Measurements from ENCODE around the gene CDC45. TPM values are rescaled to one million over a fixed set of nuclear protein-coding genes. Genes with fewer than 3 reads are reported as not detected.
"Not testable (repeated sequence)": the region's sequence is repeated elsewhere in the genome, so short reads cannot be mapped to it uniquely, and the experiment has no call there.

Gene CDC45, protein sequence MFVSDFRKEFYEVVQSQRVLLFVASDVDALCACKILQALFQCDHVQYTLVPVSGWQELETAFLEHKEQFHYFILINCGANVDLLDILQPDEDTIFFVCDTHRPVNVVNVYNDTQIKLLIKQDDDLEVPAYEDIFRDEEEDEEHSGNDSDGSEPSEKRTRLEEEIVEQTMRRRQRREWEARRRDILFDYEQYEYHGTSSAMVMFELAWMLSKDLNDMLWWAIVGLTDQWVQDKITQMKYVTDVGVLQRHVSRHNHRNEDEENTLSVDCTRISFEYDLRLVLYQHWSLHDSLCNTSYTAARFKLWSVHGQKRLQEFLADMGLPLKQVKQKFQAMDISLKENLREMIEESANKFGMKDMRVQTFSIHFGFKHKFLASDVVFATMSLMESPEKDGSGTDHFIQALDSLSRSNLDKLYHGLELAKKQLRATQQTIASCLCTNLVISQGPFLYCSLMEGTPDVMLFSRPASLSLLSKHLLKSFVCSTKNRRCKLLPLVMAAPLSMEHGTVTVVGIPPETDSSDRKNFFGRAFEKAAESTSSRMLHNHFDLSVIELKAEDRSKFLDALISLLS
- 6.0 TPM for total RNA-seq

DNA sequence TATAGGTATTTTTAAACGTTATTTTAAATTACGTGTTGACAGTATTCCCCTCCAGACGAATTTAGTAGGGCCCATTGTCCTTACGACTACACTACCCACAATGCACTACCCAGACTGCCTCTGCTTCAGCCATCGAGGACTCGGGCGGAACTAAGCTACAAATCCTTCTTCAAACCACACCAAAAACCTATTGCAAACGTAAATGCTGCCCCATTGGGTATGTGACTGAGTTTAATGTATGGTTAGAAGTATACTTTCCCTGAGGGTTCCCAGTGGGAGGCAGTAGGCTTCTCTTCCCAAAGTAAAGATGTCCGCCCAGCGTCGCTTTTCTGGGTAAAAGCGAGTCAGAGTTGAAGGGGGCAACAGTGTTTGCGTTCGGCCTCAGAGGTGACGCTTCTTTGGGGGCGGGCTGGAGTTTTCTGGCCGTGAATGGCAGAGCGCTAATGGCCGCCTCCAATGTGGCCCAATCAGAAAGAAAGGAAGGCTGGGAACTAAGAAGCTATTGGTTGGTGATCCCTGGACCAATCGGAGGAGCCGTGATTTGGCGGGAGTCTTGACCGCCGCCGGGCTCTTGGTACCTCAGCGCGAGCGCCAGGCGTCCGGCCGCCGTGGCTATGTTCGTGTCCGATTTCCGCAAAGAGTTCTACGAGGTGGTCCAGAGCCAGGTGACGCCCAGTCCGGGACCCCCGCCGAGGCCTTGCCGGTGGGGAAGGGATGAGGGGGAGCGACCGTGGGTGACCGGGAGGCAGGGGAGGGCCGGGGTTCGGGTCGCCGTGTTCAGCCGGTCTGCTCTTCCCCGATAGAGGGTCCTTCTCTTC lies at the start of gene CDC45:
Gene CDC45 (plus strand): TSS at position 566 of the 818 bp plus-strand sequence. CDS start 49 bp downstream, at position 615.
- DNase-seq, result peak; percentile 99

DNA sequence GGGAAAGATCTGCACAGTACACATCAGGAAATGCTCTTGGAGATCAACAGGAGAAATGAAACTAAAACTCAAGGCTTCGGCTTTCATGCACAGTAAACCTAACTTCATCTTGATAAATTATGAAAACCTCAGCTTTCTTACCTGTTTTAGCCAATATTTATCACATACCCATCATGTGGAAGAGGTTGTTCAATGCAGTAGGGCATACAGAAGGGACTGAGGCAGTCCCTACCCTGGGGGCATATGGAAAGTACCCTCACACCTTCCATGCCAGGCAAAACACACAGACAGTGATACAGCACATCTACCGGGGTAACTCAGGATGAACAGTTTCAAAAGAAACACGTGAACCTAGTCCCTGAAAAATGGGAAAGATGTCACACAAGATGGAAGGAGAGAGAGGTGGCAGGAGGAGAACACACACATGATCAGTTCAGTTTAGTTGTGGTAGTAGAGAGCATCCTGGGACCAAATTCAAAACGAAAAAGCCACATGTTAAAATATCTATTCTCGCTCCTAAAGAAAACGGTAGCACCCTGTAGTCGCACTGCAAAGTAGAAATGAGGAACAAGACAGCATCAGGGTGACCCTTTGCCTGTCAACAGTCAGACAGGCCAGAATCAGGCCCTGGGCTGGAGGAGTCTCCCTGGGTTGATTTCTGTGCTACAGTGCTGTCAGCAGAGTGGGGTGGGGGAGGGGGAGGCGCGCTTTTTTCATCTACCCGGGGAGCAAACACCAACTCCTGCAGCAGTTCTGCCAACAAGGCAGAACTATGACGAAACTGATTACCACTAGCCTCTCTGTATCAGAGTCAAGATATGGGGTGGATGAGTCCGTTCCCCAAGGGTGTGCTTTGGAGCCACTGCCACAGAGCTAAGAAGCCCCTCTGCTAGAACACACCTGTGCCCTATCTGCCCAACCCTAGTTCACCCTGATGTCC lies 49.5 kb upstream of the CDC45 start:
- no peak for DNase-seq

DNA sequence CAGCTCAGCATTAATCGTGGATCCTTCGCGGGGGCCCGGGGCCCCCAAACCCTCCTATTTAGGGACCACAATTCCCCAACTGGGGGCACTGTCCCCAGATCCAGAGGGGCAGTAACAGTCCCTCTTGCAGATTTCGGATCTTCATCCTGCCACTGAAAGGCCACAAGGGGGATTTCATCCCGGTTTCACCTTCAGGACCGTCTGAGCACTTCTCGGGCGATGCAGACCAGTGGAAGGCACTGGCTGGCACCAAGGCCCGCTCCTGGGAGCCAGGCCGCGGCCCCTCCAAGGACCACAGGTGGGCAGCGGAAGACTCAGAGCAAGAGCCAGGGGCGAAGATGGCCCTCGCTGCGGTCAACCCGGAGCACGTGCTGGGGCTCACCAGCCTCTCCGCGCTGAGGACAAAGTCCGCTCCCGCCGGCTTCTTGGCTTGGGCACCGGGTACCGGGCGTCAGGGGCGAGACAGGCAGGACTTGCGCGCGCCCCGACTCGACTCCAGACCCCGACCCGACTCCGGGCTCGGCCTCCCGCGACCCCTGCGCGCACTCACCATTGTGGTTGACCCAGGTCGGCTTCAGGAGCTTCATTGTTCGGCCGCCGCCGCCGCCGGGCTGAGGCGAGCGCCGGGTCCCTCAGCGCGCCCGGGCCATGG lies 48.7 kb upstream of the CDC45 start:
- DNase-seq, result no peak

DNA sequence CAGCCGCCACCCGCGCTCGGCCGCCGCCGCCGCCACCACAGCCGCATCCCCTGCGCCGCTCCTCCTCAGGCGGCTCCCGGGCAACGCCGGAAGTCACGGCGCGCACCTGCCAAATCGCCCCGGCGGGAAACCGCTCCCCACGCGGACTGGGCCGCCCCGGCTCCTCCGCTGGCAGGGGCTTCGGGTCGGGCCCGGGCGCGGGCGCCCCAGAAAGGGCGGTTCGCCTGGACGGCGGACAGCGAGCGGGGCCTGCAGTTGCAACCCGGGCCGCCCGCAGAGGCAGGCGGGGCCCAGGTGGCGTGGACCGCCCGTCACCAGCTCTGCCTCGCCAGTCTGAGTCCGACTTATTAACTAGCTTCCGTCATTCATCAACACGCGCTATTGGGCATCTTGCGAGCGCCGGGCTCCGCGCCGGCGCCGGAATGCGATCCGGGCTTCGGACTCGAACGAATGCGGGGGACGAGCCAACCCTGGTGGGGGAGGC lies 48.0 kb upstream of the CDC45 start, which contains the start of gene HIRA:
Gene HIRA (minus strand): TSS at position 85 of the 484 bp plus-strand sequence. CDS start 257 bp downstream, outside the sequence.
- peak; percentile 20 for DNase-seq

DNA sequence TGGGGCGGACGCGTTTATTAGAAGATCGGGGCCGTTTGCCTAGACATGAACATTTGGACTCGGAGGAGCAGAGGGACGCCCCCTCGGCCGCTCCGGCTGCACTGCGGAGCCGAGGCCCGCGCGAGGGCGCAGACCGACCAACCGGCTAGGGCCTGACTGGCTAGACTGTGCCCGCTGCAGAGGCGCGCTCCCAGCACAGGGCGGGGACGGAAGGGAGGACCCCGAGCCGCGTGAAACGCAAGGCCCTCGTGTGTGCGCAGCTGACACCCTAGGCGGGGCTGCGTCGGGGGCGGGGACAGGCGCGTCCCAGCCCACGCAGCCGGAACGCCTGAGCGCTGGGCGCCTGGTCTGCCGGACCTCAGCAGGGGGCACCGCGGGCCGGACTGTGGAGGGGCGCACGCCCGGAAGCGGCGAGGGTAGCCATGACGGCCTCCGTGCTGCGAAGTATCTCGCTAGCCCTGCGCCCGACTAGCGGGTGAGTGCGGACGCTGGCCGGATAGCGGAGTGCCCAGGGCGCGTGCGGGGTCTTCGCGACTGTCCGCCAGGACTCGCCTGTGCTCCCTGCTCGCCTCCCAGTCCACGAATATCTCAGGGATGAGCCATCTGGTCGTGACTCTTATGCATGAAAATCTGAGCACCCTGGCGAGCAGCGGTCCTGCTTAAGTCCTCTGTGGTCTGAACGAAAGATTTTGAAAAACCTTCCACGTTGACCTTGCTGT lies 47.4 kb upstream of the CDC45 start, which contains the start of gene MRPL40:
Gene MRPL40 (plus strand): TSS at position 413 of the 719 bp plus-strand sequence. CDS start 10 bp downstream, at position 423.
- DNase-seq, result peak; percentile 93

DNA sequence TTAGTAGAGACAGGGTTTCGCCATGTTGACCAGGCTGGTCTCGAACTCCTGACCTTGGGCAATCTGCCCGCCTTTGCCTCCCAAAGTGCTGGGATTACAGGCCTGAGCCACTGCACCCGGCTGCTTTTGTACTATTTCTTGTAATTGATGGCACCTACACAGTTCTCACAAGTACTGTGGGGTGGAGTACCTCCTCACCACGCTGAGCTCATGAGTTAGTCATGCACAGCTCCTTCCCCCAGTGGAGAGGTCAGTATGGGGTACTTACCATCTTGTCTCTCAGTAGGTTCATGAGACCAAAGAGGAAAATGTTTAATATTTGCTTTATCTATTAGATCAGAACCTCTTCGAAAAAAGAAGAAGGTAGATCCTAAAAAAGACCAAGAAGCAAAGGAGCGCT lies 45.3 kb upstream of the CDC45 start:
- no peak for DNase-seq

DNA sequence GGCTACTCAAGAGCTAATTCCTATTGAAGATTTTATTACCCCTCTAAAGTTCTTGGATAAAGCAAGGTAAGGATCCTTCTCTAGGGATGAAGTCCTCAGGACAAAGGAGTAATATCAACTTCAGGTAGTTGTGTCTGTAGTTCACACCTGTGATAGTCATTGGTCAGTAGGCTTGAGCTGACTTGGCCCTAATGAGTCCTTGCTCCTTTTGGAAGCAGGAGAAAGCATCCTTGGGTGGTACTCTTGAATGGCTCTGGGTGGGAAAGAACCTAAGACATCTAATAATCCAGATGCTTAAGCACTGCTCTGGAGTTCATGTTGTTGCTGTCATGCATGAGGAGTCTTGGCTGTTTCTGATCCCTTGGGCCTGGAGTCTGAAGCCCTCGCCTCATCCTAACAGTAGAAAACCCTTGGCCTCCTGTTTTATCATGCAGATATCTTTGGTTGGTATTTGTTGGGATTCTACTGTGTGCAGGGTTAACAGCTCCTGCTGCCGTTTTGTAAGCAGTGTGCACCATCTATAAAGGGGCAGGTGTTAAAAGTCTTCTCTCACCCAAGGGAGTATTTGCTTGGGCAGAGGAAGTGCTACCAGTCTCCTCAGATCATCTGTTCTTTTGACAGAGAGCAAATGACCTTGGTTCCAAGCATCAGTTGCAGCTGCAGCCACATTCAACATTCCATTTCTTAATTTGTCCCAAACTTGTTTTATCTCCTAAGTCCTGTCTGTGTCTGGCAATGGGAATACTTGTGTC lies 44.7 kb upstream of the CDC45 start:
- DNase-seq, result no peak

DNA sequence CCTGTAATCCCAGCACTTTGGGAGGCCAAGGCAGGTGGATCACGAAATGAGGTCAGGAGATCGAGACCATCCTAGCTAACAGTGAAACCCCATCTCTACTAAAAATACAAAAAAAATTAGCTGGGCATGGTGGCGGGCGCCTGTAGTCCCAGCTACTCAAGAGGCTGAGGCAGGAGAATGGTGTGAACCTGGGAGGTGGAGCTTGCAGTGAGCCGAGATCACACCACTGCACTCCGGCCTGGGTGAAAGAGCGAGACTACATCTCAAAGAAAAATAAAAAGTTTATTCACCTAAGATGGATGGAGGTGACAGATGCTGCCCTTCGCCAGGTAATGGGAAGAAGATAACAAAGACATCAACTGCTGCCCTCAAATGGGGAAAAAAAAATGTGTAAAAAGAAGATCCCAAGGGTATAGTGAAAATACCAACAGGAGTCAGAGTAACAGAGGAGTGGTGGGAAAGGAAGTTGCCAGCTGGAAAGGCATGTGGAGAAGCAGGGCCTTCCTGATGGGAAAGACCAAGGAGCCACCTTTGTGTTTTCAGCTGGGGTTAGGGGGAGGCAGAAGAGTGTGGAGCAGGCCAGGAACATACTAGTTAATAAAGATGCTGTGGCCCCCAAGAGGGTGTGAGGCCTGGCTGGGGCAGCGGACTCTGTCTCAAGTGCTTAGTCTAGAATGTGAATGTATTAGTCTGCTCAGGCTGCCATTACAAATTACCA lies 43.1 kb upstream of the CDC45 start:
- DNase-seq, result not testable (repeated sequence)

DNA sequence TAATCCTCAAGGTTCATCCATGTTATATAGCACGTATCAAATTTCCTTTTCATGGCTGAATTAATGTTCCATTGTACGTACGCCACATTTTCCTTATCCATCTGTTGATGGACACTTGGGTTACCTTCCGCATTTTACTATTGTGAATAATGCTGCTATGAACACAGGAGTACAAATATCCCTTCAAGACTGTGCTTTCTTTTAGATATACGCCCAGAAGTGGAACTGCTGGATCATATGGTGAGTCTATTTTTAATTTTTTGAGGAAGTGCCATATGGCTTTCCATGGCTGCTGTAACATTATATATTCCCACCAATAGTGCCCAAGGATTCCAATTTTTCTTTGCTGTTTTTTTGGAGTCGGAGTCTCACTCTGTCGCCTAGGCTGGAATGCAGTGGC lies 41.4 kb upstream of the CDC45 start:
- no peak for DNase-seq

DNA sequence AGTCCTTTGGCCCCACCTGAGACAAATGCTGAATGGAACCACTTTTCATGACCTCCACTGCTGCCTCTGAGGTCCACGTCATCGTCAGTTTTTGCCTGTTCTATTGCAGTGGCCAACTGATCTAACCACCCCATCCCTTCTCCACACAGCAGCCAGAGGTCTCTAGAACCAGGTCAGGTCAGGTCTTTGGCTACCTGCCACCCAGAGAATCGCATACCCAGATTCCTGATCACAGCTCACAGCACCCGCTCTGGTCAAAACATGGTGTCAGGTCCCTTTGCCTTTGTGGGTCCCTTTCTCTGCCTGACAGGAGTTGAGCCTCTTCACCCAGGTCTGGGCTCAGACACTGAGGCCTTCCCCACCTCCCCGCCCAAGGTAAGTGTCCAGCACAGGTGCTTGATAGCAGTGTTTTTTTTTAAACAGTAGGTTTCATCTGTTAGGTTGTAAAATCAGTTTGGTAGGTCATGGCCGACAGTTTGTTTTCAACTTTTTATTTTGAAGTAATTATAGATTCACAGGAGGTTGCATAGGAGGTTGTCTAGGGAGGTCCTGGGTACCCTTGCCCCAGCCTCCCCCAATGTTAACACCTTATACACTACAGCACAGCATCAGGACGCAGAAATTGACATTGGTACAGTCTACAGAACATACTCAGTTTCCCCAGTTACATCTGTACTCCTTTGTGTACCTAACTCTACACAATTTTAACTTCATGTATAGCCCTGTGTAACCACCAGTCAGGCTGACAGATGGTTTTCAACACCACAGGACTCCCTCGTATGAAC lies 39.1 kb upstream of the CDC45 start:
- no peak for DNase-seq

DNA sequence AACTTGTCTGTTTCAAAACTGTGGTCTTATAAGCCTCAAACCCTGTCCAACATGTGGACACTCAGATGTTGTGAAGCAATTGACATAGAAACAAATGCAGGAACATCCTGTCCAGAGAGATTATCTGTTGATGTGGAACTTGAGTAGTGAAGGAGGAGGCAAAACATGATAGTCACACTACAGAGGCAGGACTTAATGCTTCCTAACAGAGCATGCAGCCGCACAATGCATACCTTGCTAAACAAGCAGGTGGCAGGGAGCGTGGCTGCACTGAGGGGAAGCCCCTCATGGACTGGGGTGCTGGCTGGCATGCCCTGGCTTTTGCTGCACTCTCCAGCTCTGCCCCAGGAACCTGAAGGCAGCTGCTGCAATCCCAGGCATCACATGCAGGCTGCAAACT lies 37.6 kb upstream of the CDC45 start:
- DNase-seq, result no peak

DNA sequence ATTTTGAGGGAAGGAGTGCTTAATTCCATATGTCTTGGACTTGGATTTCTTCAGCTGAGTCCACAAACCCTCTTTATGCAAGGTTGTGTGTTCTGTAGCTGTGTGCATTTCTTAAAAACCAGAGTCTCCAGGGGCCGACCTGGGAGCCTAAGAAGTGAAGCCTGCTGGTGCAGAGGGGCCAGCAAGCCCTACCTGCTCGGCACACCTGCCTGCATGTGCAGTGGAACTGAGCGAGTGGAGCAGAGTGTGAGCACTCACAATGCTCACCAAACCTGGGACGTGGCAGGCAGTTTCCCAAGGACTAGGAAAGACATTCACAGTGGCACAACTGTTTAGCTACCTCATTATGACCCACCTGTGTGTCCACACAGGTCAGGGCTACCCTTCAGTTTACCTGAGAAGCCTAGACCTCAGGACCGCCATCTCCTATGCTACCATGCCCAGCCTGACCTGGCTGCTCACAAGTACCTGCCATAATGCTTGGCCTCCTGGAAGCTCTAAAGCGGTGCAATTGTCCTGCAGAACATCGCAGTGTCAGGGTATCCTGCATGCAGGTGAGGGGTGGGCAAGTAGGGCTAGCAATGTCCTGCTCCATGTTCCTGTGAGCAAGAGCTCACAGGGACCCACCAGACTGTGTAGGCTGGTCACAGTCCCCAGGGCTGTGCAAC lies 36.0 kb upstream of the CDC45 start:
- no peak for DNase-seq

DNA sequence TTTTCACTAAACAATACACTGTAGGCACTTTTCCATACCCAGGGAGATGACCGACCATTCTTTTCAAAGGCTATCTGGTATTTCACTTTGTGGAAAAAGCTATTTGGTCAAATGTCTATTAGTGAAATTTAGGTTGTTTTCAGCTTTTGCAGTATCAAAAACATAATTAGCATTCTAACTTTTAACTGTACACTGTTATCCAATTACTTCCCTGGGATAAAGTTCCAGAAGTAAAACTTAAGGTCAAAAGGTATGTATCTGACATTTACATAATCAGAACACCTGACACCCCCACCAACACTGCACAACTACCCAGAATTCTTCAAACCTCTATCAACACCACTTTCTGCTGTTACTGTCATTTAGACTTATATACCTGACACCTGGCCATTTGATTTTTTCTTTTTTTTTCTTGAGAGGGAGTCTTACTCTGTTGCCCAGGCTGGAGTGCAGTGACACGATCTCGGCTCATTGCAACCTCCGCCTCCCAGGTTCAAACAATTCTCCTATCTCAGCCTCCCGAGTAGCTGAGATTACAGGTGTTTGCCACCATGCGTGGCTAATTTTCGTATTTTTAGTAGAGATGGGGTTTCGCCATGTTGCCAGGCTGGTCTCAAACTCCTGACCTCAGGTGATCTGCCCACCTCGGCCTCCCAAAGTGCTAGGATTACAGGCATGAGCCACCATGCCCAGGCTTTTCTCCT lies 34.3 kb upstream of the CDC45 start:
- not testable (repeated sequence) for DNase-seq

DNA sequence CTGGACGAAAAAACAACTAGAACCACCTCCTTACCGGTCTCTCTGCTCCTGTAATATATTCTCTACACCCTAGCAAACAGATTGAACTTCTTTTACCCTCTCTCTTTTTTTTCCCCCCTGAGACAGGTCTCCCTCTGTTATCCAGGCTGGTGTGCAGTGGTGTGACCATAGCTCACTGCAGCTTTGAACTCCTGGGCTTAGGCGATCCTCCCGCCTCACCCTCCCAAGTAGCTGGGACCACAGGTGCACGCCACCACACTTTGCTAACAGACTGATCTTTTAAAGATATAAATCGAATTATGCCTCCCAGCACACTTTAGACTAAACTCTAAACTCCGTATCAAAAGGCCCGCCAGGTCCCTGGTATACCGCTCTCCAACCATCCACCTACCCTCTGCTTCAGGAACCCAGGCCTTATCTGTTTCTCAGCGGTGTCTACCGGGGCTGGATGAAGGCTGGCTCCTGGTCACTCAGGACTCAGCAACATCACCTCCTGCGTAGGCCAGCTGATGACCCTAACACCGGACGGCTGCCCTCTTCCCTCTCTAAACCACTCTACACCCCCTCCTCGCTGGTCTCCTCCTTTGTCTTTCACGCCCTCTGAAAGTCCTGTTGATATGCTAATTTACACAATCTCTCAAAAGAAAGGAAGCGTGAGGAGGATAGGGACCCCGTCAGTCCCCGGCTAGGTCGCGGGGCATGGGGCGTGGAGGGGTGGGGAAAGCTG lies 33.0 kb upstream of the CDC45 start:
- DNase-seq, result no peak

DNA sequence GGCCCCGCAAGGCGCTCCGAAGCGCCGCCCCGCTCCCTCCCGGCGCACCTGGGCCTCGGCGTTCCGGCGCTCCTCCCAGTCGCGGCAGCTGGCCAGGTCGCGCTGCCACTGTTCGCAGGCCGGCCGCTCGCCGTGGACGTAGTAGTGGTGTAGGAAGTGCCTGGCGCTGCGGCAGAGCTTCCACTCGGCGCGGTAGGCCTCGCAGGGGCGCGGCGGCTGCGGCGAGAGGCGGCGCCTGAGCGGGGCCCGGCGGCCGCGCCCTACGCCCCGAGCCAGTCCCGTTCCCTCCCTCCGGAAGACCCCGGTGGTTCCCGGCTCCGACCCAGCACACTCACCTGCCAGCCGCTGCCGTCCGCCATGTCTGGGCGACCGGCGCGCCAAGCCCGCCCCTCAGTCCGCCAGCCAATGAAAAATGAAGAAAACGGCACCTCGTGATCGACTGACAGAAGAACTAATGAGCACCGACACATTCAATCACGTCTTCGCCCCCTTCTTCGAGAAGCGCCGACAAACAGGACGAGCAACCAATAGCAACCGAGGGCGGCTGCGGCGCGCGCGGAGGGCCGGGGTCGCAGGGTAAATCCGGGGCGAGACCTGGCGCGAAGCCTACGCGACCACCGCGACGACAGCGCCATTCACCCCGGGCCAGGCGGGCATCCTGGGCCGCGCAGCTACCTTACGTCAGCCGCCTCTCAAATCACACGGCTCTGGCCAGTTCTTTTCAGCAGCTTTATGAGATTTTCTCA lies 32.2 kb upstream of the CDC45 start, which contains the start of gene C22orf39:
Gene C22orf39 (minus strand): TSS at position 382 of the 746 bp plus-strand sequence. CDS start 23 bp downstream, at position 359.
- peak; percentile 94 for DNase-seq

All from skin of body (tissue), 2 donors.